G401 (cell line): ENCODE measurements around the gene DNAJC17. TPM values are rescaled to one million over a fixed set of nuclear protein-coding genes. Genes with fewer than 3 reads are reported as not detected.

Experiments used
- DNase-seq: peaks from one replicate; pipeline ENCODE4 v3.0.0-alpha.2; 2015; ENCODE audit warnings: low spot score
- in situ Hi-C: cut with HindIII; loops from 2 replicates; pipeline ENCODE4 v1.10.0; 2016; ENCODE audit warnings: low sequenced_read_pairs, mixed read lengths
- total RNA-seq: library from RNA; depleted of rRNA; stranded (reverse); fragments of >200 nt; shearing (Covaris generic); gene quantifications from 2 replicates; pipeline ENCODE4 v1.2.3, GENCODE V29; 2014

The DNAJC17 gene
- total RNA-seq, 1 experiment from 2014 or later, result 100 TPM

- no peak for DNase-seq
- in situ Hi-C loops, result no loop called here
Observed at GRCh38 chr15:40832903-40833302, 25.6 kb upstream of the DNAJC17 start.

GRCh38 chr15:40831861-40832260 is 24.6 kb upstream of the DNAJC17 start:
- in situ Hi-C loops, result no loop called here

GRCh38 chr15:40830884-40831283 is 23.6 kb upstream of the DNAJC17 start:
- no peak for DNase-seq
- in situ Hi-C loops, result no loop called here

More at GRCh38 chr15:40831861-40832260, 24.6 kb upstream of the DNAJC17 start:
- no peak for DNase-seq

- in situ Hi-C loops, result no loop called here
- DNase-seq, result no peak
Observed at GRCh38 chr15:40829115-40829514, 21.8 kb upstream of the DNAJC17 start.

GRCh38 chr15:40828447-40829036 is 21.3 kb upstream of the DNAJC17 start, which contains the start of gene PPP1R14D:
Gene PPP1R14D (minus strand): TSS chr15:40828708. CDS start chr15:40828641, 67 bp downstream.
- no peak for DNase-seq
- in situ Hi-C loops, result no loop called here

GRCh38 chr15:40826423-40827075 is 19.3 kb upstream of the DNAJC17 start:
- in situ Hi-C loops, result no loop called here

GRCh38 chr15:40825661-40826422 is 18.6 kb upstream of the DNAJC17 start:
- in situ Hi-C loops, result no loop called here
- DNase-seq, result no peak

More at GRCh38 chr15:40826423-40827075, 19.3 kb upstream of the DNAJC17 start:
- DNase-seq, result no peak

- in situ Hi-C loops, result no loop called here
- DNase-seq, result no peak
Observed at GRCh38 chr15:40823572-40824343, 16.5 kb upstream of the DNAJC17 start.

- no peak for DNase-seq
- in situ Hi-C loops, result no loop called here
Observed at GRCh38 chr15:40821195-40821594, 13.9 kb upstream of the DNAJC17 start.

GRCh38 chr15:40819048-40819447 is 11.8 kb upstream of the DNAJC17 start:
- in situ Hi-C loops, result no loop called here

GRCh38 chr15:40815042-40815698 is 7.9 kb upstream of the DNAJC17 start:
- DNase-seq, result peak; percentile 48
- in situ Hi-C loops, result no loop called here

More at GRCh38 chr15:40819048-40819447, 11.8 kb upstream of the DNAJC17 start:
- DNase-seq, result no peak

GRCh38 chr15:40812721-40813425 is 5.6 kb upstream of the DNAJC17 start:
- no peak for DNase-seq
- in situ Hi-C loops, result no loop called here

GRCh38 chr15:40808861-40809450 is 1.7 kb upstream of the DNAJC17 start:
- no peak for DNase-seq
- in situ Hi-C loops, result no loop called here

GRCh38 chr15:40807888-40808461 is 702 bp upstream of the DNAJC17 start:
- in situ Hi-C loops, result no loop called here
- no peak for DNase-seq

GRCh38 chr15:40806672-40807027 is 623 bp downstream of the DNAJC17 start:
- in situ Hi-C loops, result no loop called here
- DNase-seq, result no peak

- in situ Hi-C loops, result no loop called here
- no peak for DNase-seq
Observed at GRCh38 chr15:40803688-40804087, 3.6 kb downstream of the DNAJC17 start.

GRCh38 chr15:40803076-40803475 is 4.2 kb downstream of the DNAJC17 start:
- no peak for DNase-seq
- in situ Hi-C loops, result no loop called here

GRCh38 chr15:40799523-40799922 is 7.8 kb downstream of the DNAJC17 start:
- in situ Hi-C loops, result no loop called here
- no peak for DNase-seq
